HL-60/S4 treated with retinoic acid at 250 ng/mL for 4 days and 3 days (cell line): ENCODE results near the gene IGSF3.
"Not testable (repeated sequence)": the region's sequence is repeated elsewhere in the genome, so short reads cannot be mapped to it uniquely, and the experiment has no call there.

Experiments used
- in situ Hi-C: fragments of 300-500 bp; cut with MboI; formaldehyde crosslinking; loops from 2 replicates; pipeline ENCODE4 v1.7.0; 2022; ENCODE audit warnings: low sequenced_read_pairs

The IGSF3 gene

GRCh38 chr1:116631996-116632925 lies 35.3 kb downstream of the IGSF3 start:
- in situ Hi-C loops = not testable (repeated sequence)

- in situ Hi-C loops = not testable (repeated sequence)
These were observed 36.0 kb downstream of the IGSF3 start for GRCh38 chr1:116631554-116631953.

GRCh38 chr1:116630057-116630456 lies 37.5 kb downstream of the IGSF3 start:
- in situ Hi-C loops = not testable (repeated sequence)

GRCh38 chr1:116629441-116629840 lies 38.1 kb downstream of the IGSF3 start:
- in situ Hi-C loops = not testable (repeated sequence)

GRCh38 chr1:116628448-116628847 lies 39.1 kb downstream of the IGSF3 start:
- in situ Hi-C loops = no loop called here

- in situ Hi-C loops = not testable (repeated sequence)
These were observed 40.2 kb downstream of the IGSF3 start for GRCh38 chr1:116627357-116627756.

GRCh38 chr1:116626915-116627314 lies 40.6 kb downstream of the IGSF3 start:
- in situ Hi-C loops = not testable (repeated sequence)

GRCh38 chr1:116625155-116625554 lies 42.4 kb downstream of the IGSF3 start:
- in situ Hi-C loops = not testable (repeated sequence)

GRCh38 chr1:116624040-116624439 lies 43.5 kb downstream of the IGSF3 start:
- in situ Hi-C loops = no loop called here

GRCh38 chr1:116622496-116622895 lies 45.0 kb downstream of the IGSF3 start:
- in situ Hi-C loops = not testable (repeated sequence)

GRCh38 chr1:116621756-116622155 lies 45.8 kb downstream of the IGSF3 start:
- in situ Hi-C loops = not testable (repeated sequence)

GRCh38 chr1:116620392-116620791 lies 47.1 kb downstream of the IGSF3 start:
- in situ Hi-C loops = not testable (repeated sequence)

- in situ Hi-C loops = not testable (repeated sequence)
These were observed 48.4 kb downstream of the IGSF3 start for GRCh38 chr1:116619106-116619505.

GRCh38 chr1:116617808-116618207 lies 49.7 kb downstream of the IGSF3 start:
- in situ Hi-C loops = not testable (repeated sequence)

- in situ Hi-C loops = not testable (repeated sequence)
These were observed 53.7 kb downstream of the IGSF3 start for GRCh38 chr1:116613825-116614224.

- in situ Hi-C loops = not testable (repeated sequence)
These were observed 57.6 kb downstream of the IGSF3 start for GRCh38 chr1:116609801-116610371.

- in situ Hi-C loops = not testable (repeated sequence)
These were observed 58.7 kb downstream of the IGSF3 start for GRCh38 chr1:116608841-116609240.

- in situ Hi-C loops = not testable (repeated sequence)
These were observed 59.4 kb downstream of the IGSF3 start for GRCh38 chr1:116608151-116608550.

- in situ Hi-C loops = not testable (repeated sequence)
These were observed 60.1 kb downstream of the IGSF3 start for GRCh38 chr1:116607463-116607862.

GRCh38 chr1:116606067-116606466 lies 61.5 kb downstream of the IGSF3 start:
- in situ Hi-C loops = not testable (repeated sequence)

GRCh38 chr1:116605315-116605714 lies 62.2 kb downstream of the IGSF3 start:
- in situ Hi-C loops = no loop called here

GRCh38 chr1:116604408-116604807 lies 63.1 kb downstream of the IGSF3 start:
- in situ Hi-C loops = not testable (repeated sequence)
